Muscle of leg (tissue), 11 donors: Measurements from ENCODE around the gene TMEM106C. TPM values are rescaled to one million over a fixed set of nuclear protein-coding genes. Genes with fewer than 3 reads are reported as not detected.

Experiments
- DNase-seq: peaks from one replicate; pipeline ENCODE4 v3.0.0; 2013
- H3K27ac ChIP-seq: one replicate; pipeline ENCODE4 v1.5.1; 2013; ENCODE audit warnings: mild to moderate bottlenecking, low read length, control low read depth
- H3K27me3 ChIP-seq: one replicate; pipeline ENCODE4 v1.6.1; 2013; ENCODE audit warnings: low read length; ENCODE audit not compliant: control insufficient read depth, insufficient read depth
- H3K36me3 ChIP-seq: one replicate; pipeline ENCODE4 v1.6.1; 2013; ENCODE audit warnings: low read length; ENCODE audit not compliant: control insufficient read depth, insufficient read depth
- H3K4me1 ChIP-seq: one replicate; pipeline ENCODE4 v1.6.1; 2013; ENCODE audit warnings: low read length; ENCODE audit not compliant: control insufficient read depth, insufficient read depth
- H3K4me3 ChIP-seq: one replicate; pipeline ENCODE4 v1.5.1; 2013; ENCODE audit warnings: low read length, control low read depth
- H3K9me3 ChIP-seq: replicated peaks from 2 replicates; pipeline ENCODE4 v1.6.1; 2013; ENCODE audit warnings: low read depth, low read length; ENCODE audit not compliant: control insufficient read depth
- WGBS: methylation state at CpG from one replicate; pipeline ENCODE4 v1.1.5; 2013; ENCODE audit warnings: missing lambda C conversion rate; ENCODE audit not compliant: insufficient coverage; 5-methylcytosine and 5-hydroxymethylcytosine counted together
- polyA plus RNA-seq, 8 donors: library from polyadenylated mRNA; unstranded; fragments of 120-200 nt; gene quantifications; one replicate each; pipeline versions ENCODE4 v1.2.1 to v1.2.3, GENCODE V29; 2013; ENCODE audit warnings: inconsistent platforms in 1 of 8, low replicate concordance in 1 of 8; ENCODE audit not compliant: insufficient read length in 8 of 8, insufficient read depth in 1 of 8
- total RNA-seq: library from RNA; stranded (reverse); fragments of 120-200 nt; gene quantifications from one replicate; pipeline ENCODE4 v1.2.4, GENCODE V29; 2013

TMEM106C gene
- total and polyA plus RNA-seq, 9 donors: 45.3 to 74.1 (median 58.7) TPM

GRCh38 chr12:47977772-47978597, 14.6 kb downstream of the TMEM106C start:
- no peaks in the 10 kb centered on the region for H3K4me1 ChIP-seq
- 82% methylated on average over 15 of the region's 18 CpGs for WGBS
- H3K27ac ChIP-seq: no peak overlapping the region
- no peaks in the 10 kb centered on the region for H3K36me3 ChIP-seq
- DNase-seq: no peak
- no peaks in the 10 kb centered on the region for H3K9me3 ChIP-seq
- no peak overlapping the region for H3K4me3 ChIP-seq
- H3K27me3 ChIP-seq: peaks cover 3% of the 10 kb centered on the region

GRCh38 chr12:47978598-47978873, 15.1 kb downstream of the TMEM106C start:
- Histone ChIP-seq H3K4me3 (no peak overlapping the region), H3K9me3 (no peaks in the 10 kb centered on the region), H3K36me3 (no peaks in the 10 kb centered on the region), H3K27ac (no peak overlapping the region), H3K27me3 (peaks cover 3% of the 10 kb centered on the region), H3K4me1 (no peaks in the 10 kb centered on the region)
- 73% methylated on average over 6 of the region's 7 CpGs for WGBS
- DNase-seq: no peak

- peaks cover 3% of the 10 kb centered on the region for H3K27me3 ChIP-seq
- 76% methylated on average over 5 of the region's 5 CpGs for WGBS
Measured at GRCh38 chr12:47979166-47979565, 15.8 kb downstream of the TMEM106C start.

GRCh38 chr12:47979686-47980085, 16.3 kb downstream of the TMEM106C start:
- Histone ChIP-seq H3K4me3 (no peak overlapping the region), H3K27me3 (peaks cover 3% of the 10 kb centered on the region), H3K36me3 (no peaks in the 10 kb centered on the region), H3K9me3 (no peaks in the 10 kb centered on the region), H3K27ac (no peak overlapping the region), H3K4me1 (no peaks in the 10 kb centered on the region)
- no peak for DNase-seq
- WGBS: 82% methylated on average over 6 of the region's 11 CpGs

More at GRCh38 chr12:47979166-47979565, 15.8 kb downstream of the TMEM106C start:
- Histone ChIP-seq H3K4me3 (no peak overlapping the region), H3K9me3 (no peaks in the 10 kb centered on the region), H3K36me3 (no peaks in the 10 kb centered on the region), H3K27ac (no peak overlapping the region), H3K4me1 (no peaks in the 10 kb centered on the region)
- no peak for DNase-seq

GRCh38 chr12:47980197-47980596, 16.8 kb downstream of the TMEM106C start:
- WGBS: 44% methylated on average over 3 of the region's 7 CpGs
- H3K27me3 ChIP-seq: peaks cover 3% of the 10 kb centered on the region
- H3K4me1 ChIP-seq: no peaks in the 10 kb centered on the region
- H3K27ac ChIP-seq: no peak overlapping the region
- DNase-seq: no peak
- H3K9me3 ChIP-seq: no peaks in the 10 kb centered on the region
- no peak overlapping the region for H3K4me3 ChIP-seq
- no peaks in the 10 kb centered on the region for H3K36me3 ChIP-seq

GRCh38 chr12:47980779-47981495, 17.5 kb downstream of the TMEM106C start:
- no peak overlapping the region for H3K4me3 ChIP-seq
- WGBS: 70% methylated on average over 12 of the region's 17 CpGs

GRCh38 chr12:47981496-47982260, 18.3 kb downstream of the TMEM106C start:
- no peak for DNase-seq
- peaks cover 3% of the 10 kb centered on the region for H3K27me3 ChIP-seq
- no peaks in the 10 kb centered on the region for H3K9me3 ChIP-seq
- no peaks in the 10 kb centered on the region for H3K4me1 ChIP-seq
- 68% methylated on average over 17 of the region's 20 CpGs for WGBS
- no peak overlapping the region for H3K4me3 ChIP-seq
- H3K36me3 ChIP-seq: no peaks in the 10 kb centered on the region
- H3K27ac ChIP-seq: no peak overlapping the region

More at GRCh38 chr12:47980779-47981495, 17.5 kb downstream of the TMEM106C start:
- no peak overlapping the region for H3K27ac ChIP-seq
- no peak for DNase-seq
- H3K36me3 ChIP-seq: no peaks in the 10 kb centered on the region
- peaks cover 3% of the 10 kb centered on the region for H3K27me3 ChIP-seq
- H3K4me1 ChIP-seq: no peaks in the 10 kb centered on the region
- no peaks in the 10 kb centered on the region for H3K9me3 ChIP-seq

- Histone ChIP-seq H3K27ac (no peak overlapping the region), H3K4me1 (peaks cover 2% of the 10 kb centered on the region), H3K9me3 (no peaks in the 10 kb centered on the region), H3K4me3 (no peak overlapping the region), H3K27me3 (peaks cover 3% of the 10 kb centered on the region), H3K36me3 (no peaks in the 10 kb centered on the region)
- DNase-seq: no peak
- 95% methylated on average over 4 of the region's 5 CpGs for WGBS
Measured at GRCh38 chr12:47982311-47982710, 18.9 kb downstream of the TMEM106C start.

GRCh38 chr12:47982770-47983169, 19.4 kb downstream of the TMEM106C start:
- WGBS: 87% methylated on average over 8 of the region's 11 CpGs
- H3K27me3 ChIP-seq: peaks cover 3% of the 10 kb centered on the region
- no peak overlapping the region for H3K27ac ChIP-seq

GRCh38 chr12:47983541-47984115, 20.2 kb downstream of the TMEM106C start:
- Histone ChIP-seq H3K9me3 (no peaks in the 10 kb centered on the region), H3K27me3 (peaks cover 3% of the 10 kb centered on the region), H3K4me1 (peaks cover 15% of the 10 kb centered on the region), H3K36me3 (no peaks in the 10 kb centered on the region), H3K27ac (no peak overlapping the region), H3K4me3 (no peak overlapping the region)
- 78% methylated on average over 4 of the region's 5 CpGs for WGBS
- DNase-seq: no peak

More at GRCh38 chr12:47982770-47983169, 19.4 kb downstream of the TMEM106C start:
- no peak overlapping the region for H3K4me3 ChIP-seq
- H3K4me1 ChIP-seq: peaks cover 6% of the 10 kb centered on the region
- no peaks in the 10 kb centered on the region for H3K9me3 ChIP-seq
- no peak for DNase-seq
- H3K36me3 ChIP-seq: no peaks in the 10 kb centered on the region
